ENCODE data around the gene ZCCHC24. TPM values are rescaled to one million over a fixed set of nuclear protein-coding genes. Genes with fewer than 3 reads are reported as not detected.

ZCCHC24 gene
- total and polyA plus RNA-seq, 10 donors = 4.9 to 34.1 (median 23.7) TPM

- peaks cover 2 to 57% (median 35%) of the 10 kb centered on the region in 6 donors for H3K36me3 ChIP-seq
- DNase-seq = peak; percentile 41
- H3K4me3 ChIP-seq = no peak overlapping the region
- intact Hi-C loops (cut with DNase I; ENCODE audit: low total_unique reads) = no loop called here
- TF ChIP-seq POLR2A (IDR thresholded peaks at IDR 0.05) (no peak), CTCF (IDR thresholded peaks at IDR 0.05 in 8 of 11, conservative IDR thresholded peaks at IDR 0.05 in 3 of 11) (no peak), POLR2AphosphoS5 (IDR thresholded peaks at IDR 0.05) (no peak)
- H3K4me1 ChIP-seq = peaks cover 3 to 69% (median 40%) of the 10 kb centered on the region in 6 donors
- H3K9me3 ChIP-seq = no peaks in the 10 kb centered on the region
- WGBS, 5 donors = 87 to 91% (median 89%) methylated on average over 9 of the region's 9 CpGs
- H3K27me3 ChIP-seq (replicated peaks in 1 of 7) = no peaks in the 10 kb centered on the region
- H3K27ac ChIP-seq = no peak overlapping the region
These were observed 88.2 kb downstream of the ZCCHC24 start for GRCh38 chr10:79357180-79357579.

GRCh38 chr10:79356104-79356503, 89.3 kb downstream of the ZCCHC24 start:
- no peak for TF ChIP-seq CTCF (IDR thresholded peaks at IDR 0.05 in 8 of 11, conservative IDR thresholded peaks at IDR 0.05 in 3 of 11)
- TF ChIP-seq POLR2AphosphoS5 (IDR thresholded peaks at IDR 0.05) = peak in 1 of 3 donors; percentile 34
- no peak for TF ChIP-seq POLR2A (IDR thresholded peaks at IDR 0.05)
- Histone ChIP-seq H3K9me3 (no peaks in the 10 kb centered on the region), H3K27me3 (replicated peaks in 1 of 7) (no peaks in the 10 kb centered on the region), H3K36me3 (peaks cover 6 to 68% (median 46%) of the 10 kb centered on the region in 6 donors), H3K4me1 (peaks cover 3 to 80% (median 46%) of the 10 kb centered on the region in 6 donors), H3K27ac (peak overlapping the region in 5 of 8 donors; percentile 15 to 96 (median 38)), H3K4me3 (no peak overlapping the region)
- DNase-seq = peak; percentile 69
- intact Hi-C loops (cut with DNase I; ENCODE audit: low total_unique reads) = no loop called here
- 38 to 53% (median 47%) methylated on average over 5 of the region's 5 CpGs for WGBS, 5 donors

- TF ChIP-seq POLR2A (IDR thresholded peaks at IDR 0.05) = no peak
- TF ChIP-seq CTCF (IDR thresholded peaks at IDR 0.05 in 8 of 11, conservative IDR thresholded peaks at IDR 0.05 in 3 of 11) = no peak
- TF ChIP-seq POLR2AphosphoS5 (IDR thresholded peaks at IDR 0.05) = no peak
- peak overlapping the region in 5 of 8 donors; percentile 15 to 96 (median 38) for H3K27ac ChIP-seq
- peaks cover 3 to 86% (median 49%) of the 10 kb centered on the region in 6 donors for H3K4me1 ChIP-seq
- DNase-seq = no peak
- H3K36me3 ChIP-seq = peaks cover 6 to 74% (median 51%) of the 10 kb centered on the region in 6 donors
- intact Hi-C loops (cut with DNase I; ENCODE audit: low total_unique reads) = no loop called here
- H3K27me3 ChIP-seq (replicated peaks in 1 of 7) = no peaks in the 10 kb centered on the region
- H3K9me3 ChIP-seq = no peaks in the 10 kb centered on the region
- no peak overlapping the region for H3K4me3 ChIP-seq
- 80 to 93% (median 86%) methylated on average over 6 of the region's 6 CpGs for WGBS, 5 donors
These were observed 89.9 kb downstream of the ZCCHC24 start for GRCh38 chr10:79355420-79356017.

GRCh38 chr10:79354615-79355014, 90.8 kb downstream of the ZCCHC24 start:
- Histone ChIP-seq H3K4me1 (peaks cover 6 to 86% (median 50%) of the 10 kb centered on the region in 6 donors), H3K4me3 (no peak overlapping the region), H3K27ac (peak overlapping the region in 3 of 8 donors; percentile 68 to 96 (median 72)), H3K36me3 (peaks cover 9 to 83% (median 60%) of the 10 kb centered on the region in 6 donors), H3K9me3 (no peaks in the 10 kb centered on the region), H3K27me3 (replicated peaks in 1 of 7) (no peaks in the 10 kb centered on the region)
- WGBS, 5 donors = 90 to 94% (median 94%) methylated on average over 6 of the region's 6 CpGs
- intact Hi-C loops (cut with DNase I; ENCODE audit: low total_unique reads) = no loop called here
- no peak for DNase-seq
- TF ChIP-seq POLR2A (IDR thresholded peaks at IDR 0.05) = no peak
- no peak for TF ChIP-seq POLR2AphosphoS5 (IDR thresholded peaks at IDR 0.05)
- TF ChIP-seq CTCF (IDR thresholded peaks at IDR 0.05 in 8 of 11, conservative IDR thresholded peaks at IDR 0.05 in 3 of 11) = no peak
